Astrocyte of the spinal cord (primary cell): ENCODE measurements around the gene TTBK2.

Source experiments
- DNase-seq: peaks from one replicate; pipeline ENCODE4 v3.0.0; 2011; ENCODE audit warnings: low read depth, low spot score
- H3K4me3 ChIP-seq: 2 replicates; pipeline ENCODE4 v1.5.1; 2011; ENCODE audit warnings: low read depth, mild to moderate bottlenecking, low read length, moderate library complexity
- in situ Hi-C: cut with HindIII; loops from 2 replicates; pipeline ENCODE4 v1.10.0; 2017; ENCODE audit warnings: low sequenced_read_pairs
- TF ChIP-seq, protein P1 (sequence below): IDR thresholded peaks from 2 replicates; pipeline ENCODE4 v1.5.1; 2012; ENCODE audit warnings: low read depth, mild to moderate bottlenecking, low read length, inconsistent platforms

Gene TTBK2

DNA sequence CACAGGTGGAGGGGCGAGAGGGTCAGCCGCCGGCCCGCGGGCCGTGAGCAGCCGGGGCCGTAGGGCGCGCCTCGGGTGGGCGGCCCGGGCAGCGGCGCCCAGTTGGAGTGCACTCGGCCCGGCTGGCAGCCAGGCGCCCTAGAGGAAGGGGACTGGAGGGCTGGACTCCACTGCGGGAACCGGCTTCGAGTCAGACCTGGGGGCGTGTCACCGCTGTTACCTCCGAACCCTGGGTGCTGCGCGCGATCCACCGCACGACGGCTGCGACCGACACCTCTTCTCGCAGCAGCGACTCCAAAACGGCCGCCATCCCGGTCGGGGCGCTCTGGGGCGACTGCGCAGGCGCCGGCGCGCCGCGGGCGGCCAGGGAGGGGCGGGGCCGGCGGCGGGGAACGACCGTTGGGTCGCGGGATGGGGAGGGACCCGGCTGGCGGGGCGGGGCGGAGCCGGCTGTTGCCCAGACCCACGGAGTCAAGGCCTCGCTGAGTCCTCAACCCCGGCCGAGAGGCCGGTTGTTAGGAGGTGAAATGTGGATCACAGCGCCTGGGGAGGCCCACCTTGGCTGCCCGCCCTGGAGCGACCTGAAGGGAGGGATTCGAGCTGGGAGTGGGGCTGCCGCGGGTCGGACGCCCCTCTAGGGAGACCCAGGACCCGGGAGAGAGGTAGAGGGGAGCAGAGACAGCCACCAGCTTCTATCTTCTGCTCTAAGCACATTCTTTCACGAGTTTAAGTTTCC lies 183.6 kb downstream of the TTBK2 start, which contains the start of gene CDAN1:
TSS of gene CDAN1 (minus strand) at position 336 of the 736 bp plus-strand sequence. CDS start at position 310, 26 bp downstream.
- peak; percentile 78 for DNase-seq
- TF ChIP-seq, protein P1, sequence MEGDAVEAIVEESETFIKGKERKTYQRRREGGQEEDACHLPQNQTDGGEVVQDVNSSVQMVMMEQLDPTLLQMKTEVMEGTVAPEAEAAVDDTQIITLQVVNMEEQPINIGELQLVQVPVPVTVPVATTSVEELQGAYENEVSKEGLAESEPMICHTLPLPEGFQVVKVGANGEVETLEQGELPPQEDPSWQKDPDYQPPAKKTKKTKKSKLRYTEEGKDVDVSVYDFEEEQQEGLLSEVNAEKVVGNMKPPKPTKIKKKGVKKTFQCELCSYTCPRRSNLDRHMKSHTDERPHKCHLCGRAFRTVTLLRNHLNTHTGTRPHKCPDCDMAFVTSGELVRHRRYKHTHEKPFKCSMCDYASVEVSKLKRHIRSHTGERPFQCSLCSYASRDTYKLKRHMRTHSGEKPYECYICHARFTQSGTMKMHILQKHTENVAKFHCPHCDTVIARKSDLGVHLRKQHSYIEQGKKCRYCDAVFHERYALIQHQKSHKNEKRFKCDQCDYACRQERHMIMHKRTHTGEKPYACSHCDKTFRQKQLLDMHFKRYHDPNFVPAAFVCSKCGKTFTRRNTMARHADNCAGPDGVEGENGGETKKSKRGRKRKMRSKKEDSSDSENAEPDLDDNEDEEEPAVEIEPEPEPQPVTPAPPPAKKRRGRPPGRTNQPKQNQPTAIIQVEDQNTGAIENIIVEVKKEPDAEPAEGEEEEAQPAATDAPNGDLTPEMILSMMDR = no peak
- H3K4me3 ChIP-seq = peak within 1 kb of the TSS; percentile 74
- in situ Hi-C loops = no loop called here

DNA sequence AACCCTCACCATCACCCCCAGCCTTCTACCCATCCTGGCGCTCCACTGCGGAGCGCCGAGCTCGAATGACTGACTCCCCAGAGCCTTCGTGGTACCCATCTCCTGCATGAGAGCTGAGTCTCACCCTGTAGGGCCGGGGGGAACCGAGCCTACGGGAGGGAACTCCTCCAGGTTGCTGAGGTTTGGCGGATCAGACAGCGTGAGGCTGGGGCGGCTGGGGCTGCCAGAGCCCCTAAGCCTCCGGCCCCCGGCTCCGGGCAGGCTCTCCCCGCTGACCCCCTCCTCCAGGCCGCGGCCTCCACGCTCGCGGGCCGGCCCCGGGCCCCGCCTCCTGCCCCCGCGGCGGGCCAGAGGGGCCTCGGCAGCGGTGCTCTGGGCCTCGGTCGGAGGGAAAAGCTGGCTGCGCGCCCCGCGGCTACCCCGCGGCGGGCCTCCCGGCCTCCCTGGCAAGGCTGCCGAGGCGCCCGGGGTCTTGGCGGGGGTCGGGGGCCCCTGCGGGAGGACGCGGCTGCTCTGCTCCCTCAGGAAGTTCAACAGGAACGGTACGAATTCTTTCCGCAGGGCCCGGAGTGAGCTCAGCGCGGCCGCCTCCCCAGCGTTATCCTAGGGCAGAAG lies 184.3 kb downstream of the TTBK2 start:
- peak; percentile 12 for DNase-seq
- TF ChIP-seq, protein P1 = no peak
- in situ Hi-C loops = no loop called here
- peak overlapping the region; percentile 74 for H3K4me3 ChIP-seq

DNA sequence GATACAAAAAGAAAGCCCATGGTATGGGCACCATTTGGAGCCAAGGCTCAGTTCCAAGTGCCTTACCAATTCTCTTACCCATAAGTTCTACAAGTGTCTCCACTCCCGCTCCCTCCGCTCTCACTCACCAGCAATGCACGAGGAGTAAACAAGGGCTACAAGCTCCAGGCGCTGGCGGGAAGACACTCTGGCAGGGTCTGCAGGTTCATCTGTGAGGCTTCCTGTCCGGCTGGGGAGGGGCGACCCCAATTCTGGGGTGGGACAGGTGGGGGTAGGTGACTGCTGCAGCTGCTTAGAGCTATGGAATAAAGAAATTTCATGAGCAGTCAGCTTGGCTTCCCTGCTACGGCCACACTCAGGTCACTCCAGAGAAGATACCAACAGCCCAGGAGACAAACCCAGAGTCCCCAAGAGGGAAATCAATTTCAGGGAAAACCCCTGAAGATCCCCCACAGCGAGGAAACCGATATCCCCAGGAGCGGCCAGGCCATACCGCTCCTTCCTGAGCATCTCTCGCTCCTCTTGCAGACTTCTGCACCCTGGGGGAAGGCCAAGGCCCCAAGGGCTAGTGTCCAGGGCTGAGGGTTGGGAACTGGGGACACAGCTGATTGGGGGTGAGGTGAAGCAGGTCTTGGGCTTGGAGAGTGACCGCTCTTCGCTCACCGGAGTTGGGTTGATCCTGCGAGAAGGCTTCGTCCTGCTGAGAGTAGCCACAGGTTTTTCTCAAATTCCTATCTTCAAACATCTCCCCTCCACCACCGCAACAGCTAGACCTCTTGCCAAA lies 185.0 kb downstream of the TTBK2 start:
- in situ Hi-C loops = no loop called here
- TF ChIP-seq, protein P1 = no peak
- peak overlapping the region; percentile 74 for H3K4me3 ChIP-seq
- DNase-seq = no peak

DNA sequence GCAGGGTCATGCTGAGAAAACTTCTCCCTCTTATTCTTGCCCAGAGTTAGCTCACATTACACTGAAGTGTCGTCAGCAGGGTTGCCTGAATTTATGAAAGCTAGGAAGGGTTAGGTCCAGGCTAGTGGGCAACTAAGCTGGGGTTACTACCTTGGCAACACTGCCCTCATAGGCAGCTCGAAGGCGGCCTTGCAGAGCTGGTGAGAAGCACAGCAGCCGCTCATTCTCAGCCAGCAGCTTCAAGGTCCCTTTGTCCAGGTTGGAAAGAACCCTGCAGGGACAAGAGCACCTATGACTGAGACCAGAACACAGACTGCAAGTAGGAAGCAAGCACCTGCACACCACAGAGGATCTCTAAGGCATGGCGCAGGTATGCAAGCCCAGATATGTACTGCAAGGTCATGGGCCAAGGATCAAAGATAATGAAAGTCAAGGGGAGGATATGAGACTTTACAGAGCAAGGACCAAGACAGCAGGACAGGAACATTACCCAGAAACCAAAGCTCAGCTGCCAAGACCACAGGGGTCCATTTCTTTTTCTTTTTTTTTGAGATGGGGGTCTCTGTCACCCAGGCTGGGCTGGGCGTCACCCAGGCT lies 186.4 kb downstream of the TTBK2 start:
- TF ChIP-seq, protein P1 = no peak
- no peak overlapping the region for H3K4me3 ChIP-seq
- in situ Hi-C loops = no loop called here
- DNase-seq = no peak

DNA sequence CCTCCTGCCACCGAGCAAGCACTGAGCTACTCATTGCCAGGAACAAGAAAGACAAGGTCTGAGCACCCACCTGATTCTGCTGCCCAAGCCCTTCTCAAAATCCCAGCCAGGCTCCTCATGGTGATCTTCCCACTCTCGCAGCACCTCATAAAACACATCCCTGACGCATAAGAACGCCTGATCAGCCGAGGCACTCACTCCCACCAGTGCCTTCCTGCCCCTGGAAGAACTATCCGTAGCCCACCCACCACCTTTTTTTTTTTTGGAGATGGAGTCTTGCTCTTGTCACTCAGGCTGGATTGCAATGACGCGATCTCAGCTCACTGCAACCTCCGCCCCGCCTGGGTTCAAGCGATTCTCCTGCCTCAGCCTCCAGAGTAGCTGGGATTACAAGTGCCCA lies 187.6 kb downstream of the TTBK2 start:
- no peak overlapping the region for H3K4me3 ChIP-seq
- in situ Hi-C loops = no loop called here
- TF ChIP-seq, protein P1 = no peak
- DNase-seq = no peak
